K562 treated with DMSO at 1 percent for 48 hours (cell line): Measurements from ENCODE around the gene PDIA5. TPM values are rescaled to one million over a fixed set of nuclear protein-coding genes. Genes with fewer than 3 reads are reported as not detected.

Experiments
- total RNA-seq: library from RNA; unstranded; fragments of 300-600 nt; gene quantifications from 2 replicates; pipeline ENCODE4 v1.2.3, GENCODE V29; 2022; ENCODE audit warnings: low replicate concordance; ENCODE audit errors: extremely low read depth

The PDIA5 gene
- not detected in 2 replicates for total RNA-seq

GRCh38 chr3:123066896-123067688 lies at the start of gene PDIA5:
PDIA5 (plus strand) TSS chr3:123067025; CDS start chr3:123067165, 140 bp downstream.

GRCh38 chr3:123027292-123028232 lies 39.3 kb upstream of the PDIA5 start, which contains the start of gene SEMA5B:
SEMA5B (minus strand) TSS chr3:123027763; CDS start chr3:122961263, 66,500 bp downstream.

GRCh38 chr3:123201557-123202427 lies 135.0 kb downstream of the PDIA5 start, which contains the start of gene SEC22A:
SEC22A (plus strand) TSS chr3:123201943; CDS start chr3:123209218, 7,275 bp downstream.

Other genes starting within 250 kb of the PDIA5 start
- gene SEMA5B, start 39.3 kb upstream of the PDIA5 start, total RNA-seq = not detected in 2 replicates
- not detected in 2 replicates for gene SEC22A, start 134.9 kb downstream of the PDIA5 start, total RNA-seq